IPS DF 6.9 (cell line): ENCODE measurements around the gene ANKS1B.
"Not testable (repeated sequence)": the region's sequence is repeated elsewhere in the genome, so short reads cannot be mapped to it uniquely, and the experiment has no call there.

Source experiments
- DNase-seq: peaks from one replicate; pipeline ENCODE4 v3.0.0-alpha.2; 2013; ENCODE audit warnings: low read depth, low spot score
- H3K27ac ChIP-seq: one replicate; pipeline ENCODE4 v1.5.1; 2013; ENCODE audit warnings: low read length, control low read depth
- H3K27me3 ChIP-seq: 2 replicates; pipeline ENCODE4 v1.6.1; 2013; ENCODE audit warnings: mild to moderate bottlenecking, low read length; ENCODE audit not compliant: control insufficient read depth, insufficient read depth
- H3K36me3 ChIP-seq: 2 replicates; pipeline ENCODE4 v1.6.1; 2013; ENCODE audit warnings: low read length; ENCODE audit not compliant: control insufficient read depth, insufficient read depth
- H3K4me1 ChIP-seq: 2 replicates; pipeline ENCODE4 v1.6.1; 2013; ENCODE audit warnings: low read length; ENCODE audit not compliant: control insufficient read depth, insufficient read depth
- H3K4me3 ChIP-seq: 2 replicates; pipeline ENCODE4 v1.5.1; 2013; ENCODE audit warnings: mild to moderate bottlenecking, low read length
- H3K9me3 ChIP-seq: 2 replicates; pipeline ENCODE4 v1.6.1; 2013; ENCODE audit warnings: low read length, inconsistent platforms; ENCODE audit not compliant: control insufficient read depth, insufficient read depth
- WGBS: extraction: QIAGEN DNeasy Blood & Tissue Kit; methylation state at CpG from one replicate; pipeline ENCODE4 v1.1.7; 2013; ENCODE audit warnings: mixed read lengths, missing lambda C conversion rate; ENCODE audit not compliant: insufficient read length, insufficient coverage; 5-methylcytosine and 5-hydroxymethylcytosine counted together

ANKS1B gene

GRCh38 chr12:99259040-99259934, 725.4 kb downstream of the ANKS1B start:
- WGBS, result no CpG with 5 or more reads among the region's 12 CpGs
- DNase-seq, result no peak
- Histone ChIP-seq H3K4me1 (no peaks in the 10 kb centered on the region), H3K27ac (no peak overlapping the region), H3K27me3 (no peaks in the 10 kb centered on the region), H3K9me3 (no peaks in the 10 kb centered on the region), H3K36me3 (no peaks in the 10 kb centered on the region), H3K4me3 (no peak overlapping the region)

GRCh38 chr12:99257672-99258071, 727.1 kb downstream of the ANKS1B start:
- Histone ChIP-seq H3K9me3 (no peaks in the 10 kb centered on the region), H3K4me3 (no peak overlapping the region), H3K27me3 (no peaks in the 10 kb centered on the region), H3K36me3 (no peaks in the 10 kb centered on the region), H3K4me1 (no peaks in the 10 kb centered on the region), H3K27ac (no peak overlapping the region)
- DNase-seq, result no peak

GRCh38 chr12:99253068-99253467, 731.7 kb downstream of the ANKS1B start:
- H3K27ac ChIP-seq, result no peak overlapping the region
- H3K36me3 ChIP-seq, result no peaks in the 10 kb centered on the region
- peaks cover 2% of the 10 kb centered on the region; the same call in 1 of the 2 replicates for H3K4me1 ChIP-seq
- H3K27me3 ChIP-seq, result no peaks in the 10 kb centered on the region
- H3K4me3 ChIP-seq, result no peak overlapping the region
- H3K9me3 ChIP-seq, result no peaks in the 10 kb centered on the region
- DNase-seq, result no peak
- WGBS, result no CpG with 5 or more reads among the region's 3 CpGs

- WGBS, result no CpG with 5 or more reads among the region's 3 CpGs
- no peak overlapping the region for H3K4me3 ChIP-seq
Measured at GRCh38 chr12:99250091-99250490, 734.6 kb downstream of the ANKS1B start.

GRCh38 chr12:99249543-99249942, 735.2 kb downstream of the ANKS1B start:
- Histone ChIP-seq H3K4me1 (peaks cover 2% of the 10 kb centered on the region; the same call in 1 of the 2 replicates), H3K27me3 (no peaks in the 10 kb centered on the region), H3K36me3 (no peaks in the 10 kb centered on the region), H3K27ac (no peak overlapping the region), H3K4me3 (no peak overlapping the region), H3K9me3 (no peaks in the 10 kb centered on the region)
- no CpG with 5 or more reads among the region's 4 CpGs for WGBS
- no peak for DNase-seq

More at GRCh38 chr12:99250091-99250490, 734.6 kb downstream of the ANKS1B start:
- H3K36me3 ChIP-seq, result no peaks in the 10 kb centered on the region
- H3K27me3 ChIP-seq, result no peaks in the 10 kb centered on the region
- no peaks in the 10 kb centered on the region for H3K9me3 ChIP-seq
- H3K27ac ChIP-seq, result no peak overlapping the region
- DNase-seq, result no peak
- H3K4me1 ChIP-seq, result peaks cover 2% of the 10 kb centered on the region; the same call in 1 of the 2 replicates

GRCh38 chr12:99237907-99238538, 746.7 kb downstream of the ANKS1B start:
- DNase-seq, H3K27ac ChIP-seq: not testable (repeated sequence)

GRCh38 chr12:99235381-99235780, 749.4 kb downstream of the ANKS1B start:
- no peak overlapping the region for H3K4me3 ChIP-seq
- no peaks in the 10 kb centered on the region for H3K9me3 ChIP-seq
- no peak for DNase-seq
- H3K4me1 ChIP-seq, result no peaks in the 10 kb centered on the region
- WGBS, result no CpG with 5 or more reads among the region's 3 CpGs
- no peaks in the 10 kb centered on the region for H3K27me3 ChIP-seq
- no peaks in the 10 kb centered on the region for H3K36me3 ChIP-seq
- no peak overlapping the region for H3K27ac ChIP-seq

More at GRCh38 chr12:99237907-99238538, 746.7 kb downstream of the ANKS1B start:
- not testable (repeated sequence) for H3K4me3 ChIP-seq, H3K36me3 ChIP-seq, H3K4me1 ChIP-seq, H3K9me3 ChIP-seq, H3K27me3 ChIP-seq
- WGBS, result no CpG with 5 or more reads among the region's 7 CpGs

- H3K4me1 ChIP-seq, result no peaks in the 10 kb centered on the region
- no peaks in the 10 kb centered on the region for H3K27me3 ChIP-seq
- H3K9me3 ChIP-seq, result no peaks in the 10 kb centered on the region
- H3K36me3 ChIP-seq, result no peaks in the 10 kb centered on the region
- DNase-seq, result no peak
- H3K4me3 ChIP-seq, result no peak overlapping the region
- no peak overlapping the region for H3K27ac ChIP-seq
- WGBS, result no CpG with 5 or more reads among the region's 1 CpG
Measured at GRCh38 chr12:99234702-99235101, 750.0 kb downstream of the ANKS1B start.

- WGBS, result no CpG with 5 or more reads among the region's 4 CpGs
- Histone ChIP-seq H3K4me1 (no peaks in the 10 kb centered on the region), H3K9me3 (no peaks in the 10 kb centered on the region), H3K36me3 (no peaks in the 10 kb centered on the region), H3K27ac (no peak overlapping the region), H3K27me3 (no peaks in the 10 kb centered on the region), H3K4me3 (no peak overlapping the region)
- DNase-seq, result no peak
Measured at GRCh38 chr12:99232324-99232723, 752.4 kb downstream of the ANKS1B start.

GRCh38 chr12:99231031-99231430, 753.7 kb downstream of the ANKS1B start:
- Histone ChIP-seq H3K4me1 (no peaks in the 10 kb centered on the region), H3K9me3 (no peaks in the 10 kb centered on the region), H3K27me3 (no peaks in the 10 kb centered on the region), H3K4me3 (no peak overlapping the region), H3K36me3 (no peaks in the 10 kb centered on the region), H3K27ac (no peak overlapping the region)
- no peak for DNase-seq
- no CpG with 5 or more reads among the region's 1 CpG for WGBS
